ENCODE data around the gene APOL4.
A peak's percentile ranks its signal among the peaks of the same experiment; 100 is the strongest.
"Not testable (repeated sequence)": the region's sequence is repeated elsewhere in the genome, so short reads cannot be mapped to it uniquely, and the experiment has no call there.

The APOL4 gene

DNA sequence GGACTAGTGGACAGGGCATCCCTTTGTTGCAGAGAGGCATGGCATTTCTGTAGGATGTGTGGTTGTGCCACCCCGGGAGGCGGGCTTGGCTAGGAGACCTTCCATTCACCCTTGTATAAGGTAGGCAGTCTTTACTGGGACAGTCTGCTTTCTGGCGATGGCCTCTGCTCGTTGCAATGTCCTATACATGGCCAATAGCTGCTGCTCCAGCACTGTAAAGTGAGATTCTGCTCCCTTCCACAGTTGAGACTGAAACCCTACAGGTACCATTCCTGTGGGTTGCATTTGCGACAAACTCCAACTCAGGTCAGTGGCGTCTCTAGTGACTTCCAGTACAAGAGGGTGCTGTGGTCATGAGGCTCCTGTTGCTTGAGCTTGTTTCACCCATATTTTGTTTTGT is 20.7 kb downstream of the APOL4 start:
- DNase-seq: no peak

GRCh38 chr22:36180038-36180880 is 21.4 kb downstream of the APOL4 start:
- peak; percentile 45 for DNase-seq

GRCh38 chr22:36177160-36177559 is 24.4 kb downstream of the APOL4 start:
- DNase-seq: no peak

DNA sequence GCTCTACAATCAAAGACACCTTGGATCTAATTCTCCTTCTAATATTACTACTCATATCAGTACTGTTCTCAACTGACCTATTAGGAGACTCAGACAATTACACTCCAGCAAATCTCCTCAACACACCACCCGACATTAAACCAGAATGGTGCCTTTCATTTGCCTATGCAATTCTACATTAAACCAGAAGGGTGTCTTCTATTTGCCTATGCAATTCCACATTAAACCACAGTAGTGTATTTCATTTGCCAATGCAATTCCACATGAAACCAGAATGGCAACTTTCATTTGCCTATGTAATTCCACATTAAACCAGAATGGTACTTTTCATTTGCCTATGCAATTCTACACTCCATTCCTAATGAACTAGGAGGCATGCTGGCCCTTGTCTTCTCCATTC is 25.7 kb downstream of the APOL4 start:
- no peak for DNase-seq

- DNase-seq: no peak
Measured at GRCh38 chr22:36171941-36172340, 29.7 kb downstream of the APOL4 start.

DNA sequence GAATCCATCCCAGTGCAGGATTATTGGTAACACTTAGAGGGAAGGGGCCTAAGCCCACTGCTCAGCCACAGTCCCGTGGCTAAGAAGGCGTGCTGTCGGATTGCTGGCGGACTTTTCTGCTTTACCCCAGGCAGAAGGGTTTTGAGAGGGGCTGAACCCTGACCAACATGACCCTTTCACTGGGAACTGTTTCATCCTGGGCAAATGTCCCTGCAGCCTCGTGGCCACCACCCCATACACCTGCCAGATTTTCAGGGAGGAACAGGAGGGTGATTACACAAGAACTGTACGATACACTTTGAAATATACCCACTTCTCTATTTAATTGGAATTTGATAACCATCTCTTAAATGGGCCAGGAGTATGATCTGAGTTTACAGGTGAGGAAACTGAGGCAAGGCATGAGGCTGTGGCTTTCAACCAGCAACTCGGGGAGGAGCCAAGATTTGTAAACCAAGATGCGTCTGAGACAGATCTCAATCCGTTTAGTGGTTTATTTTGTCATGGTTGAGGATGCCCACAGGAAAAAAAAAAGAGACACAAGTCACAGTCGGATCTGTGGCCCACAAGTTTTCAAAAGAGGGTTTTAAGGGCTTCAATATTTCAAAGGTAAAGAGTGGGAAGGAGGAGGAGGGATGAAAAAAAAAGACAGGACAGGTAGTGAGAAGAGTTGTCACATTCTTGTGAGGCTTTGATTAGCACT is 34.9 kb downstream of the APOL4 start:
- DNase-seq: no peak

- no peak for DNase-seq
Measured at GRCh38 chr22:36166086-36166485, 35.5 kb downstream of the APOL4 start.

GRCh38 chr22:36165141-36165540 is 36.5 kb downstream of the APOL4 start:
- DNase-seq: no peak

GRCh38 chr22:36164621-36165020 is 37.0 kb downstream of the APOL4 start:
- DNase-seq: no peak

GRCh38 chr22:36163497-36163896 is 38.1 kb downstream of the APOL4 start:
- DNase-seq: no peak

DNA sequence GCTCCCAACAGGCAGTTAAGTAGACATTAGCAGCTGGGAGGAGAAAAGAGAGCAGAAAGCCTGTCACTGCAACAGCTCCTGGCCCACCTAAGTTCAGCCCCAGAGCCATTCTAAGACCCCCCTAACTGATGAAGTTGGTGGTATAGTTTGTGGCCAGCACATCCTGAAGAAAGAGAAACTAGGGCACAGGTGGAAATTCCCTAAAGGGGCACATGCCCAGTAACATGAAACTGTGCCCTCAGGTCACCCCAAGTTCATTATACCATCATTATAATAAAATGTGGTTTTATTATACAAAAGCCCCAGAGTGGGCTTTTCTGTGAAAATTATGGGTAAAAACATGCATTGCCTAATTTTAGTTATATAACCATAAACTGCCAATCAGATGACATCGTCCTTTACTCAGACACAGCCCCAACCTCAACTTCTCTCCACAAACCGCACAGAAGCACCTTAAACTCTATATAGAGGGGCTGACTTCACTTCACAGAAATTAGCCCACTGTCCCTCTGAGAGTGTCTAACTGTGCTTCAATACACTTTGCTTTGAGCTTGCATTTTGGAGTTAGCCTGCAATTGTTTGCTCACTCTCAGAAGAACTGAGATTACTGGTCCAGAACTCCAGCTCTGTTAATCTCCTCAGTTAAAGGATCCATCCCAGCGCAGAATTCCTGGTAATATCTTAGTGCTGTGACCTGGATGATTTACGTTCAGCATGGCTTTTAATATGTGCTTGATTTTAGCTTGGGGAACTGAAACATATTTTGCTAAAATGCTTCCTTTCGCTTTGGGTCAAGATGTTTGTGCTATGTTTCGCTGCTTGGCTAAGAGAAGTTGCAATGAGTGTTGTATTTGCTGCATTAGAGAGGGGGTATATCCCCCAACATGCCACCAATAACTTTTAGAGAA is 39.2 kb downstream of the APOL4 start:
- no peak for DNase-seq

DNA sequence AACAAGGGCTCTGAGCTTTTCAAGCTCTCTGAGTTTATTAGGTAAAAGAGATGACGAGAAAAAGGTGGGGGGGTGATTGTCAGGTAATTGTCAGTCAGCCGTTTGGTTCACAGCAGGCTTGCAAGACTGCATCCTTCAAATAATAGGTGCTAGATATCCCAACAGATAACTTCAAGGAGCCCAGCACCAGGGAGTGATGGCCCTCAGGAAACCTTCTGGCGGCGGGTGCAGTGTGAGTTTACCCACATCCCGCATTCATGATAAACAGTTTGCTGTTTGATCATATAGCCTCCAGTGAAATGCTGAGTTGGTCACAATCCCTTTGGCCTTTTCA is 39.8 kb downstream of the APOL4 start:
- not testable (repeated sequence) for DNase-seq

DNA sequence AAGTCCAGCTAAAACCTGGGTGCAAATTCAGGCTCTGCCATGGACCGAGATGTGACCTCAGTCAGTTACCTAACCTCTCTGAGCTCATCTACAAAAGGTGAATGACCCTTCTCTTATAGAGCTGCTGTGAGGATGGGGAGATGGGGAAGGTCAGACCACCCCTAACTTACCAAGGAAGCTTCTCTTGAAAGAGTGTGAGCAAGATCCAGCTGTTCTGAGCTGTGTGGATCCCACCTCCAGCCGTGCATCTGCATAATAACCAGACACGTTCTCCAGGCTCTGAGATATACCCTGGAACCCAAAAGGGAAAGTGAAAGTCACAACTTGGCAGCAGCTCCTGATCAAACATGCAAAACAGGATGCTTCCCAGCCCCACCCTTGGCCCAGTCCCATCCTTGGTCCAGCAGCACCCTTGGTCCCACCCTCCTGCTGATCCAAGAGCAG is 41.1 kb downstream of the APOL4 start, which contains the start of gene APOL3:
Gene APOL3, minus strand, starts transcription at position 257 of the 444 bp plus-strand sequence. CDS start 11,700 bp downstream, outside the sequence.
- no peak for DNase-seq

DNA sequence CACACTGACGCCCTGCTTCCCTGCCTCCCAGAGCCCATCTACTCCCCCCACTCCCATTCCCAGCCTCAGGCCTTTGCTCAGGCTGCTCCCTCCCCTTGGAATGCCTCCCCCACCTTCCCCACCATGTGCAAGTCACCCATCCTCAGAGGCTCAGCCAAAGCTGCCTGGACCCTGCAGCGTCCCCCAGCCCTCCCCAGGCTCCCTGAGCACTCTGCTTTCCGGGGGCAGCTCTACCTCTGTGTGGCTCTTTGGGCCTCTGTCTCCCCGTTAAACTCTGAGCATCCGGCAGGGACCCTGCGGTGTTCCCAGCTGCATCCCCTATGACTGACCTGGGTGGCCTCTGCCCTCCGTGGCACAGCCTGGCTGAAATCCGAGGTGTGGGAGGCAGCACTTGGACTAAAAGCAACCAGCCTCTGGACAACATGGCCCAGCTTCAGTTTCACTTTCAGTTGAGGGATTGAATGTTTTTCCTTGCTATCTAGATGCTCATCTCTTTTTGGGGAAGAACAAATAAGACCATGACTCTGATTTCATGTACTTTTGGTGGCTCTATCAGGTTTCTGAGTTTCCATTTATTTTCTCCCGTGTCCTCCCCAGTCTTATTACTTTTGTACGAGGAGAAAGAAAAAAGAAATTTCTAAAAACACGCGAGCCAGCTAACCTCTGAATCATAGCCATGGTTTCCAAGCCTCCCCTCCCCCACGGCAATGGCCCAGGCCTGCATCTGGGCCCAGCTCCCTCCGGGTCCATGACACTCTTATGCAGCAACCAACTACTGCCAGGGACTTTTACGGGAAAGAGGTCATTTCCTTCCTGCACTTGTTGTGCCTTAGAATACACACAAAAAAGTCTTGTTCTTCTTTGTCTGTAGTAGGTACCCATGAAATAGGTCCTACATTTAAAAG is 44.8 kb downstream of the APOL4 start:
- DNase-seq: no peak

GRCh38 chr22:36156119-36156514 is 45.5 kb downstream of the APOL4 start:
- no peak for DNase-seq

DNA sequence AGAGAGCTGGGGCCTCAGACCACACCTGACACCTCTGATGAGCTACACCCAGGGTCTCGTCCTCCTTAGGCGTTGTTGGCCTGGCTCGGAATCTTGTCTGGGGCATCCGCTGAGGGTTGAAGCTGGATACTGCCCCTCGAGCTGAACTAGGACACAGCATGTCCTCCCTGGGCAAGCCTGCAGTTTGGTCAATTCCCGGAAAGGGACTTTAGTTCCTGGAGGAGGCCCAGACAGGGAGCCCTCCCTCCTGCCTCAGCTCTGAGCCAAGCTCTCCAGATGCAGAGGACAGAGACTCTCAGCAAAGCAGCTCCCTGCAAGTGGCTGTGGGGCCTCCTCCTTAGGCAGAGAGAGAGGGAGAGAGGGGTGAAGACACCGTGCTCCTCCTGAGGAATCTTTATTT is 45.9 kb downstream of the APOL4 start:
- no peak for DNase-seq

- DNase-seq: no peak
Measured at GRCh38 chr22:36154423-36154945, 47.1 kb downstream of the APOL4 start.

DNA sequence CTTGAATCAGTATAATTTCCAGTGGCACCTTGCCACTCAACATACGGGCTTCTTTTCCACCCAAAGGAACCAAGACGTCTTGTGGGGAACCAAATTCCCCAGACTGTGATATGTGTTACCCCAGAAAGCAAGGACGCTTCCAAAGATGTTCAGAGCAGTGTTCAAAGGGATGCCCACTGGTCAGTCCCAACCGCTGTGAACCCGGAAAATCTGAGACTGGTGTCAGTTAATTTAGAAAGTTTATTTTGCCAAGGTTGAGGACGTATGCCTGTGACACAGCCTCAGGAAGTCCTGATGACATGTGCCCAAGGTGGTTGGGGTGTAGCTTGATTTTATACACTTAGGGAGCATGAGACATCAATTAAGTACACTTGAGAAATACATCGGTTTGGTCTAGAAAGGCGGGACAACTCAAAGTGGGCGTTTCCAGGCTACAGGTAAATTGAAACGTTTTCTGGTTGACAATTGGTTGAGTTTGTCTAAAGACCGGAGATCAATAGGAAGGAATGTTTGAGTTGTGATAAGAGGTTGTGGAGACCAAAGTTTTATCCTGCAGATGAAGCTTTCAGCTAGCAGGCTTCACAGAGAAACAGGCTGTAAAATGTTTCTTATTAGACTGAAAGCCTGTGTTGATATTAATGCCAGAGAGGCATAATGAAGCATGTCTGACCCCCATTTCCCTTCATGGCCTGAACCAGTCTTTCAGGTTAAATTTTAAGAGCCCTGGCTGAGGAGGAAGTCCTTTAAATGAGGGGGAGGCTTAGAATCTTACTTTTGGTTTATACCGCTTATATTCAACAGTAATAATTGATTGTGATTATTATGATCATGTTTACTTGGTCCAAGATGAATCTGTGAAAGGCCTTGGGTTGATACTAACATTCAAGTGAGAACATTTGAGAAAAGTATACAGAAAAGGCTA is 47.8 kb downstream of the APOL4 start:
- DNase-seq: no peak

DNA sequence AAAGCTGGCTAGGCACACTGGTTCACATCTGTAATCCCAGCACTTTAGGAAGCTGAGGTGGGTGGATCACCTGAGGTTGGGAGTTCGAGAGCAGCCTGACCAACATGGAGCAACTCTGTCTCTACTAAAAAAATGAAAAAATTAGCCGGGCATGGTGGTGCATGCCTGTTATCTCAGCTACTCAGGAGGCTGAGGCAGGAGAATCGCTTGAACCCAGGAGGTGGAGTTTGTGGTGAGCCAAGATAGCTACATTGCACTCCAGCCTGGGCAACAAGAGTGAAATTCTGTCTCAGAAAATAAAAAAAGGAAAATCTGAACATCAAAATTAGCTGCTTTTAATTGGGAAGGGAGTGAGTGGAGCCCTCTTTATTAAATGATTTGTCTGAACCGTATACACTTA is 48.8 kb downstream of the APOL4 start:
- DNase-seq: not testable (repeated sequence)

DNA sequence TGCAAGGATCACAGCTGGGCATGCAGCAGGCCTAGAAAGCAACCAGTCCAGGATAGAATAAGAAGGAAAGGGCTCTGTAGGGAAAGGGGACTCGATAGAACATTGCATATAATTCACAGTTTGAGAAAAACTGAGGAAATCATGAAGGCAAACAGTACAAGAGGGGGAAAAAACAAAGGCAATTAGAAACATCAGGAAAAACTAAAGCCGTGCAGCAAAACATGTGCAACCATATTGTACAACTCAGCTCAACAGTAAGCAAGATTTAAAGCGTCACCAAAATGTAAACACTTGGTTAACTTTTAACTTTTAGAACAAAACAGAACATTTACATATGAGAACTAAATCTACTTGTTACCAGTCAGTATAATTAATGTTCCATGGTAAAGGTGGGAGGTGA is 49.5 kb downstream of the APOL4 start:
- DNase-seq: no peak
